HepG2 (cell line): ENCODE results near the gene PLCXD1. TPM values are rescaled to one million over a fixed set of nuclear protein-coding genes. Genes with fewer than 3 reads are reported as not detected.
A peak's percentile ranks its signal among the peaks of the same experiment; 100 is the strongest.

Experiments used
- E2F1 ChIP-seq: sonication (generic); formaldehyde crosslinking; IDR thresholded peaks from 2 replicates; pipeline ENCODE4 v1.5.0; 2020; ENCODE audit warnings: missing genetic modification reagents
- JUN ChIP-seq: sonication (generic); formaldehyde crosslinking; IDR thresholded peaks from 2 replicates; pipeline ENCODE4 v1.4.0; 2020; ENCODE audit warnings: mild to moderate bottlenecking, missing genetic modification reagents
- KIAA2018 ChIP-seq: sonication (generic); formaldehyde crosslinking; IDR thresholded peaks from 2 replicates; pipeline ENCODE4 v1.5.0; 2020; ENCODE audit warnings: mild to moderate bottlenecking, missing genetic modification reagents, borderline replicate concordance
- MZF1 ChIP-seq: sonication (generic); formaldehyde crosslinking; IDR thresholded peaks from 2 replicates; pipeline ENCODE4 v1.8.1; 2023; ENCODE audit warnings: mild to moderate bottlenecking, missing genetic modification reagents, borderline replicate concordance
- ZMAT5 ChIP-seq: sonication (generic); formaldehyde crosslinking; IDR thresholded peaks from 2 replicates; pipeline ENCODE4 v1.5.0; 2020; ENCODE audit warnings: mild to moderate bottlenecking, low read depth, missing genetic modification reagents, borderline replicate concordance
- ZNF407 ChIP-seq: sonication (generic); formaldehyde crosslinking; IDR thresholded peaks from one replicate; pipeline ENCODE4 v1.5.1; 2020; ENCODE audit warnings: mild to moderate bottlenecking, missing genetic modification reagents; ENCODE audit errors: not compliant biosample characterization
- ZNF430 ChIP-seq: sonication (generic); formaldehyde crosslinking; IDR thresholded peaks from 2 replicates; pipeline ENCODE4 v1.9.0; 2021; ENCODE audit warnings: mild to moderate bottlenecking, missing genetic modification reagents
- ZNF441 ChIP-seq: sonication (generic); formaldehyde crosslinking; IDR thresholded peaks from 2 replicates; pipeline ENCODE4 v1.7.0; 2021; ENCODE audit warnings: missing genetic modification reagents, borderline replicate concordance
- polyA plus RNA-seq, 8 experiments: library from polyadenylated mRNA; depleted of rRNA in 3 of 8; stranded (reverse) in 7 of 8; unstranded in 1 of 8; fragments of >200 nt; fragmentation: Illumina TruSeq in 4 of 8; extraction: Trizol in 4 of 8; gene quantifications; 2 replicates each; pipeline versions ENCODE4 v1.2.1 to v1.2.3, GENCODE V29; 2011 to 2016; ENCODE audit warnings: low read depth in 4 of 8, missing spikeins in 1 of 8, mixed read lengths in 1 of 8; ENCODE audit not compliant: insufficient read depth in 1 of 8
- total RNA-seq, 5 experiments: library from RNA; depleted of rRNA; stranded (reverse); fragments of >200 nt; fragmentation: Illumina TruSeq; extraction: Trizol; gene quantifications; 2 replicates each; pipeline ENCODE4 v1.2.3, GENCODE V29; 2016; ENCODE audit warnings: low read depth in 1 of 5

The PLCXD1 gene
- total and polyA plus RNA-seq, 2 of the 13 experiments (the other 11 are each of a cell fraction or from before 2014, with no cell fraction given), result 87.7 to 153 TPM

GRCh38 chrX:318068-318738, 37.0 kb downstream of the PLCXD1 start (continued):
- TF ChIP-seq KIAA2018 (CRISPR knock-in tag) (no peak), ZMAT5 (CRISPR knock-in tag) (no peak), ZNF430 (CRISPR knock-in tag) (peak; percentile 62; the same call in 1 of the 2 replicates), MZF1 (CRISPR knock-in tag) (no peak), ZNF441 (peak; percentile 51; the same call in 1 of the 2 replicates), ZNF407 (CRISPR knock-in tag) (no peak), JUN (CRISPR knock-in tag) (no peak), E2F1 (CRISPR knock-in tag) (no peak)
